HG03558 (cell line): ENCODE results near the gene SERINC5.
"Not testable (repeated sequence)": the region's sequence is repeated elsewhere in the genome, so short reads cannot be mapped to it uniquely, and the experiment has no call there.

ENCODE experiments used
- ATAC-seq: cut with Tn5 transposase; IDR thresholded peaks from one replicate; pipeline ENCODE4 v1.9.1; 2021; ENCODE audit warnings: moderate number of reproducible peaks; ENCODE audit not compliant: unreplicated experiment; ENCODE audit errors: extremely low read depth

The SERINC5 gene

GRCh38 chr5:80146046-80146445, 109.8 kb downstream of the SERINC5 start:
- no peak for ATAC-seq

- ATAC-seq: no peak
These were observed 112.4 kb downstream of the SERINC5 start for GRCh38 chr5:80143491-80143890.

GRCh38 chr5:80142996-80143395, 112.9 kb downstream of the SERINC5 start:
- ATAC-seq: no peak

DNA sequence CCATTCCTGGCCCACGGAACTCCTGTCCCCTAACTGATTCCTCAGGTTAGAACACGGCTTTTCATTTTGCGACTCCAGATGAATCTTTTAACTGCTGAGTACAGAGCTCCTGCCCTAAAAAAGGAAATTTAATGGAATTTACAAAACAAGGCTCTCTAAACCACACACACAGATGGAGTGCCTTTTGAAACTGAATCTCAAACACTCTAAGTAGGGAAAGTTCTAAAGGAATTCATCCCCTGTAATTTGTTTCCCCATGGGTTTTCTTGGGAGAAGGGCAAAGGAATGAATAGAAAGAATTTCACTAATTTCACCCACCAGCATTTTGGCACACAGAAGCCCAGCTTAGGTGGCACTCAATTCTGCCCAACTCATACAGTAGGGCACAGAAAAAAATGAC, 114.2 kb downstream of the SERINC5 start:
- no peak for ATAC-seq

GRCh38 chr5:80141147-80141671, 114.6 kb downstream of the SERINC5 start:
- ATAC-seq: no peak

GRCh38 chr5:80140496-80140895, 115.4 kb downstream of the SERINC5 start:
- ATAC-seq: no peak

GRCh38 chr5:80139466-80139972, 116.3 kb downstream of the SERINC5 start:
- ATAC-seq: no peak

GRCh38 chr5:80138486-80138885, 117.4 kb downstream of the SERINC5 start:
- no peak for ATAC-seq

GRCh38 chr5:80136798-80137197, 119.0 kb downstream of the SERINC5 start:
- not testable (repeated sequence) for ATAC-seq

GRCh38 chr5:80134876-80135275, 121.0 kb downstream of the SERINC5 start:
- ATAC-seq: no peak

GRCh38 chr5:80129146-80129545, 126.7 kb downstream of the SERINC5 start:
- ATAC-seq: no peak

DNA sequence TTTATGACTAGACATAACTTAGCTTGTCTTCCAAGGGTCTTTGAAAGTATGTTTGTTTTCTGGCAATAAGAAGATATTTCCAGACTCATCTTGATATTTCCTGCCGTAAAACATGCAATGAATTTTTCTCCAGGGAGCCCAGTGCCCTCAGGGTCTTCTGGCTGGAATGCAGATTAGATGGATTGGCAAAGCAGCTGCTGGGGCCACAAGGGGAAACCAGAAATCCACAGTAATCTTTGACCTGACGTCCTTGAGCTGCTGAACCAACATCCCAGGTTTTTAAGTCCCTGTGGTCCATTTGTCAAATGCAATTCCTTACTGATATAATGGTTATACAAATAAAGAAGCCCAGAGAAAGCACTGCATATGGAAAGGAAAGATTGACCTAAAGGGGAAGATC, 127.7 kb downstream of the SERINC5 start:
- no peak for ATAC-seq

GRCh38 chr5:80127116-80127552, 128.7 kb downstream of the SERINC5 start:
- no peak for ATAC-seq

- ATAC-seq: peak; percentile 49
These were observed 129.8 kb downstream of the SERINC5 start for GRCh38 chr5:80125962-80126480.

- no peak for ATAC-seq
These were observed 130.6 kb downstream of the SERINC5 start for GRCh38 chr5:80125022-80125961.

GRCh38 chr5:80124121-80124918, 131.5 kb downstream of the SERINC5 start:
- ATAC-seq: no peak

DNA sequence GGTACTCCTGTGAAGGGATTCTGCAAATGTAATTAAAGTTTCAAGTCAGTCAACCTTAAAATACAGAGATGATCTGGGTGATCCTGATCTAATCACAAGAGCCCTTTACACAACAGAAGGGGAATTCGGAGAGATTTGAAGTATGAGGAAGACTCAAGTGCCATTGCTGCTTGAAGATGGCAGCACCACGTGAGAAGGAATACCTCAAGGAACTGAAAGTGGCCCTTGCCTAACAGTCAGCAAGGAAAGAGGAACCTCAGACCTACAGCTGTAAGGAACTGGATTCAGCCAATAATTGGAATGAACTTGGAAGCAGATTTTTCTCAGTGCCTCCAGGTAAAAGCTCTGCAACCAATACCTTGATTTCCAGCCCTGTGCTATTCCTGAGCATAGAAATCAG, 133.3 kb downstream of the SERINC5 start:
- no peak for ATAC-seq

- no peak for ATAC-seq
These were observed 136.5 kb downstream of the SERINC5 start for GRCh38 chr5:80119372-80119771.

DNA sequence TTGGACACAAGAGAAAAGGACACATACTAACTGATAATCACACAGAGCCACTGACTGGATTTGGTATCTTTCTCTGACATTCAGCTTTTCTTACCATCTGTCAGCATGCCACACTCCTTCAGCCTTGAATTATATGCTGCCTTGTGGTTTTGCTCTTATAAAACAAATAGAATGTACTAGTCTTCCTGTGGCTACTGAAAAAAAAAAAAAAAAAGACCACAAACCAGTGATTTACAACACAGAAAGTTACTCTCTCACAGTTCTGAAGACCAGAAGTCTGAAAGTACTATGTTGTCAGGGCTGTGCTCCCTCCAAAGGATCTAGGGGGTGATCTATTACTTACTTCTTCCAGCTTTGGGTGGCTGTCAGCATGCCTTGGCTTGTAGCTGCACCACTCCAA, 138.4 kb downstream of the SERINC5 start:
- no peak for ATAC-seq

- ATAC-seq: no peak
These were observed 139.4 kb downstream of the SERINC5 start for GRCh38 chr5:80116465-80116864.
